Heart left ventricle (tissue), 16 donors: ENCODE data around the gene H6PD. TPM values are rescaled to one million over a fixed set of nuclear protein-coding genes. Genes with fewer than 3 reads are reported as not detected.

Experiments used
- ATAC-seq, 4 donors: fragments of 200-7000 bp; cut with Tn5 transposase; one replicate each; pipeline ENCODE4 v1.9.1; 2020 to 2022; ENCODE audit warnings: moderate library complexity in 4 of 4, mild to moderate bottlenecking in 3 of 4, moderate number of reproducible peaks in 1 of 4
- DNase-seq, 5 donors: peaks; one replicate each; pipeline ENCODE4 v3.0.0-alpha.2; 2020
- H3K27ac ChIP-seq, 12 donors: fragments of 200-600 bp; sonication (generic) in 4 of 12; one replicate each; pipeline versions ENCODE4 v1.5.0 to v1.8.0; 2016 to 2022; ENCODE audit warnings: mild to moderate bottlenecking in 2 of 12
- H3K27me3 ChIP-seq, 9 donors: fragments of 200-600 bp; sonication (generic) in 2 of 9; one replicate each; pipeline versions ENCODE4 v1.5.1 to v1.8.0; 2016 to 2022; ENCODE audit warnings: mild to moderate bottlenecking in 3 of 9
- H3K36me3 ChIP-seq, 9 donors: fragments of 200-600 bp; sonication (generic) in 2 of 9; one replicate each; pipeline versions ENCODE4 v1.5.0 to v1.8.0; 2018 to 2022; ENCODE audit warnings: mild to moderate bottlenecking in 2 of 9
- H3K4me1 ChIP-seq, 12 donors: fragments of 200-600 bp; sonication (generic) in 4 of 12; one replicate each; pipeline versions ENCODE4 v1.5.0 to v1.8.0; 2016 to 2022; ENCODE audit warnings: mild to moderate bottlenecking in 3 of 12
- H3K4me3 ChIP-seq, 12 donors: fragments of 200-600 bp; sonication (generic) in 4 of 12; one replicate each; pipeline versions ENCODE4 v1.5.0 to v1.8.0; 2017 to 2022; ENCODE audit warnings: mild to moderate bottlenecking in 9 of 12, moderate library complexity in 4 of 12
- H3K9me3 ChIP-seq, 12 donors: fragments of 200-600 bp; sonication (generic) in 4 of 12; one replicate each; pipeline versions ENCODE4 v1.5.0 to v1.8.0; 2016 to 2022; ENCODE audit warnings: mild to moderate bottlenecking in 1 of 12
- POLR2A ChIP-seq, 2 donors: fragments of 450-650 bp; IDR thresholded peaks; one replicate each; pipeline ENCODE4 v1.6.1; 2017; ENCODE audit warnings: antibody characterized with exemption in 2 of 2, mild to moderate bottlenecking in 2 of 2, moderate library complexity in 2 of 2
- WGBS, 4 donors: extraction: QIAGEN DNeasy Blood & Tissue Kit in 2 of 4; methylation state at CpG; one replicate each; pipeline versions ENCODE4 v1.1.5 to v1.1.7; 2013 to 2018; 5-methylcytosine and 5-hydroxymethylcytosine counted together
- intact Hi-C, 10 donors: fragments of 100-400 bp; cut with DNase I; formaldehyde crosslinking; loops; one replicate each; pipeline versions ENCODE4 v1.11.1 to v1.14.2; 2022
- polyA plus RNA-seq, 2 donors: library from polyadenylated mRNA; stranded (reverse); fragments of 200-250 nt; gene quantifications; one replicate each; pipeline ENCODE4 v1.2.3, GENCODE V29; 2013
- total RNA-seq, 9 donors: library from RNA; depleted of rRNA in 2 of 9; stranded (reverse); fragments of >200 nt in 2 of 9; fragmentation: NEBNext Ultra II Directional in 3 of 9; extraction: Animal tissue kit (Norgen Biotek cat#: 25700) in 3 of 9; gene quantifications; one replicate each; pipeline versions ENCODE4 v1.1.0 to v1.2.4, GENCODE V29; 2016 to 2023
- TF ChIP-seq, protein P1 (sequence below), 12 donors: fragments of 200-600 bp; sonication (generic) in 4 of 12; IDR thresholded peaks; one replicate each; pipeline versions ENCODE4 v1.5.0 to v1.8.0; 2018 to 2022; ENCODE audit warnings: antibody characterized with exemption in 12 of 12, mild to moderate bottlenecking in 5 of 12
- donor health status: ischemic (EF 13 %, LVEDD 7.1; RV severe dilation, severe dysfunction).
- donor health status: healthy with polysubstance abuse.
- donor health status: DM: no; HTN: yes; CAD: no.
- donor health status: DM: no; HTN: no; CAD: no.
- donor health status: ischemic (EF 25% LVEDD 6.9; RV normal size, moderate dysfunction).
- donor health status: ischemic (EF 25% LVEDD 5.7; RV mildly dilated, moderate dysfunction).
- donor health status: healthy.
- donor health status: DM: yes; HTN: yes; CAD: no.
- donor health status: ischemic (EF 35%, LVEDD 5.7; RV mildly dilated, moderate dysfunction).
- donor health status: nonischemic (EF 11% LVEDD 7.7; RV severe dilation, severe dysfunction).
- donor health status: DM: yes; HTN: yes; CAD: no.
- donor health status: PGD.
- donor health status: ischemic (EF 29% LVEDD 5.4; RV normal size, mild dysfunction).
- donor health status: nonischemic (EF 23%, LVEDD 6.1; RV moderate dilation, normal function).

H6PD gene
- total and polyA plus RNA-seq, 11 donors: 11.0 to 54.5 (median 26.4) TPM

DNA sequence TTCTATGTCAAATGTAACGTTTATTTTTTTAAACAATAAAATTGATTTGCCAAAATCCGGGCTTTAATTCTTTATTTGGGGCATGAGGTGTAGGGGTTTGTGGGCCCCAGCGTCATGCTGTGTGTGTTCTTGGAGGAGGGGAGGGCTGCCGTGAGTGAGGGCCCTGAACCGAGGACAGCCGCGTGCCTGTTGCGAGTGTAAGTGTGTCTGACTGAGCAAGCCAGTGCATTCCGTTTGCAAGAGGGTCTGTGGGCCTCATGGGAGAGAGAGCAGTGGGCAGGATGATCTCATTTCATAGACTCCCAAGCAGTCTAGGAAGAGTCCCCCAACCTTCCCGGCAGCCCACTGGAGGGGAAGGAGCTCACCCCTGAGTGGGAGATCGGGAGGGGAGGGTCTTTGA, 36.7 kb downstream of the H6PD start:
- 72 to 80% (median 76%) methylated on average over 11 of the region's 11 CpGs for WGBS, 4 donors
- TF ChIP-seq POLR2A (IDR thresholded peaks at IDR 0.05): no peak
- TF ChIP-seq, protein P1, sequence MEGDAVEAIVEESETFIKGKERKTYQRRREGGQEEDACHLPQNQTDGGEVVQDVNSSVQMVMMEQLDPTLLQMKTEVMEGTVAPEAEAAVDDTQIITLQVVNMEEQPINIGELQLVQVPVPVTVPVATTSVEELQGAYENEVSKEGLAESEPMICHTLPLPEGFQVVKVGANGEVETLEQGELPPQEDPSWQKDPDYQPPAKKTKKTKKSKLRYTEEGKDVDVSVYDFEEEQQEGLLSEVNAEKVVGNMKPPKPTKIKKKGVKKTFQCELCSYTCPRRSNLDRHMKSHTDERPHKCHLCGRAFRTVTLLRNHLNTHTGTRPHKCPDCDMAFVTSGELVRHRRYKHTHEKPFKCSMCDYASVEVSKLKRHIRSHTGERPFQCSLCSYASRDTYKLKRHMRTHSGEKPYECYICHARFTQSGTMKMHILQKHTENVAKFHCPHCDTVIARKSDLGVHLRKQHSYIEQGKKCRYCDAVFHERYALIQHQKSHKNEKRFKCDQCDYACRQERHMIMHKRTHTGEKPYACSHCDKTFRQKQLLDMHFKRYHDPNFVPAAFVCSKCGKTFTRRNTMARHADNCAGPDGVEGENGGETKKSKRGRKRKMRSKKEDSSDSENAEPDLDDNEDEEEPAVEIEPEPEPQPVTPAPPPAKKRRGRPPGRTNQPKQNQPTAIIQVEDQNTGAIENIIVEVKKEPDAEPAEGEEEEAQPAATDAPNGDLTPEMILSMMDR (IDR thresholded peaks at IDR 0.05): no peak
- DNase-seq (no peak), ATAC-seq (no peak)
- H3K9me3 ChIP-seq: no peaks in the 10 kb centered on the region
- H3K27me3 ChIP-seq: no peaks in the 10 kb centered on the region
- peaks cover 0 to 7% (median 2%) of the 10 kb centered on the region in 9 donors for H3K36me3 ChIP-seq
- H3K27ac ChIP-seq: no peak overlapping the region
- H3K4me1 ChIP-seq: peaks cover 0 to 36% (median 6%) of the 10 kb centered on the region in 12 donors
- H3K4me3 ChIP-seq: no peak overlapping the region
- intact Hi-C loops: no loop called here

DNA sequence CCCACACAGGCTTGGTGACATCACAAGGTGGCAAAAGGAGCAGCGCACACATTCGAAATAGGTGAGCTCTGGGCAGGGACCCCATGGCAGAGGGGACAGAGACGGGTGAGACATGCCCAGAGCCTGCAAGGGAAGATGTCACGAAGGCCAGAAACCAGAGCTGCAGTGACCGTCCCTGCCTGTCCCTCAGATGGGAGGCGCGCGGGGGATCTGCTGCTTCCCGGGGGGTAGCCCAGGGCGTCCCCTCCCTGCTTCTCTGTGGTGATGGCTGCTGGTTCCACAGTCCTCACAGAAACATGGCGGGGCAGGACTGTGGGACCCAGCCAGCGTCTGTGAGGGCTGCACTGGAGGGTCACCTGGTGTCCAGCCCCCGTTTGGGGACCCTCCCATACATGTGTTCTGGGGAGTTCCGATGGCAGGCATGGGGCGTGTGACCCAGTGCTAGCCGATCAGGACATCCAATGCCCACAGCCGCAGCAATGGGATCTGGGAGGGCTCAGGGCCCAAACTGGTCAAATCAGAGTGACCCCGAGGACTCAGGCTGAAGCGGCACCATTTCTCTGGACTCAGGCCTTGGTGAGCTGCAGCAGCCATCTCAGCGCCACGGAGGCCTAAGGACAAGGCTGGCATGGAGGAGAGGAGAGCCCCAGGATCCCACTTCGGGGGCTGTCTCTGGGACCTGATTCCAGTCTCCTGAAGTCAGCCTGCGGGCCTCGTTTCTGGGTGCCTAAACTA, 37.5 kb downstream of the H6PD start:
- H3K27ac ChIP-seq: no peak overlapping the region
- H3K4me1 ChIP-seq: peaks cover 0 to 30% (median 5%) of the 10 kb centered on the region in 12 donors
- intact Hi-C loops: no loop called here
- TF ChIP-seq, protein P1 (IDR thresholded peaks at IDR 0.05): no peak
- TF ChIP-seq POLR2A (IDR thresholded peaks at IDR 0.05): no peak
- DNase-seq: no peak
- H3K27me3 ChIP-seq: no peaks in the 10 kb centered on the region
- 88 to 95% (median 93%) methylated on average over 17 to 24 of the region's 24 CpGs for WGBS, 4 donors
- no peak overlapping the region for H3K4me3 ChIP-seq
- no peak for ATAC-seq
- H3K9me3 ChIP-seq: no peaks in the 10 kb centered on the region
- H3K36me3 ChIP-seq: peaks cover 0 to 5% (median 0%) of the 10 kb centered on the region in 9 donors

DNA sequence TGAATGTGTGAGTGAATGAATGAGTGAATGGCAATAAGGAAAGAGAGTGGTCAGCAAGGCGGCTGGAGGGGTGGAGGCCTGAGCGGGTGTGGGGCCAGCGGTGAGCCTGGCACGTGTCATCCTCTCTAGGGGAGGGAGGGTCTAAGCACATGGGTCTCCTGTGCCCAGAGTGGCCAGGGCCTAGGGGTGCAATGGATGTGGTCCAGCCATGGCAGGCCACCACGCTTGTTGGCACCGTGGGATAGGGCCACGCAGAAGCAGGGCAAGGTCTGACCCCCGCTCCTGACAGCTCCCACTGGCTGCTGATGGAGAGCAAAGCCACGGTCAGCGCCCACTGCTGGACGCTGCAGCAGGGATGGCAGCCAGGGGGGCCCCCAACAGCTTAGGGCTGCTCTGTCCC, 38.6 kb downstream of the H6PD start:
- peaks cover 0 to 5% (median 0%) of the 10 kb centered on the region in 9 donors for H3K36me3 ChIP-seq
- TF ChIP-seq POLR2A (IDR thresholded peaks at IDR 0.05): no peak
- TF ChIP-seq, protein P1 (IDR thresholded peaks at IDR 0.05): no peak
- H3K27me3 ChIP-seq: no peaks in the 10 kb centered on the region
- ATAC-seq (peak in 1 of 4 donors; percentile 3), DNase-seq (no peak)
- no peak overlapping the region for H3K27ac ChIP-seq
- 77 to 83% (median 80%) methylated on average over 10 to 11 of the region's 11 CpGs for WGBS, 4 donors
- H3K4me1 ChIP-seq: peaks cover 0 to 27% (median 4%) of the 10 kb centered on the region in 12 donors
- intact Hi-C loops: no loop called here
- no peaks in the 10 kb centered on the region for H3K9me3 ChIP-seq
- H3K4me3 ChIP-seq: no peak overlapping the region

DNA sequence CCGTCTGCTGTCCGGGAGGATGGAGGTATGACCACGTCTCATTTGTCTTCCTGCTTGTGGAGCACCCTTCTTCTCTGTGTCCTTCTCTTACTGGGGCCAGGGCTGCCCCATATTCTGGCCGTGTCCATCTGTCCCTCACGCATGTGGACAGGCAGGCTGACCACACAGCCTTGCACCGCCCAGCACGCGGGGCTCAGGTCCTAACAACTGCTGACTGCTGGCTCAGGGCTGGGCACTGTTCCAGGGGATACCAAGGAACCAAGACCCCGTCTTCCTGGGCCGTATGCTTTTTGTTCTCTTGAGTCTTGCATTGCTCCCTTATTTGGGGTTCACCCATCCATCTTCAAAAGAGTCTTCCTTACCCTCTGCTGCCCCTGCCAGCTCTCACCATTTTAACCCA, 40.6 kb downstream of the H6PD start:
- Histone ChIP-seq H3K27me3 (no peaks in the 10 kb centered on the region), H3K4me1 (peaks cover 0 to 41% (median 3%) of the 10 kb centered on the region in 12 donors), H3K9me3 (no peaks in the 10 kb centered on the region), H3K27ac (peak overlapping the region in 1 of 12 donors; percentile 46), H3K36me3 (no peaks in the 10 kb centered on the region), H3K4me3 (no peak overlapping the region)
- 82 to 92% (median 85%) methylated on average over 7 to 10 of the region's 10 CpGs for WGBS, 4 donors
- no peak for ATAC-seq
- TF ChIP-seq, protein P1 (IDR thresholded peaks at IDR 0.05): no peak
- no peak for TF ChIP-seq POLR2A (IDR thresholded peaks at IDR 0.05)
- intact Hi-C loops: no loop called here
- DNase-seq: no peak
